A673 (cell line): ENCODE data around the gene USP10.

Experiments
- CTCF ChIP-seq: fragments of 300-800, 200-600 bp; sonication (generic); conservative IDR thresholded peaks from 2 replicates; pipeline ENCODE4 v1.5.1; 2017; ENCODE audit warnings: low read depth, mild to moderate bottlenecking, antibody characterized with exemption, low read length, moderate library complexity, mixed read lengths
- EZH2 ChIP-seq: fragments of 200-600 bp; sonication (generic); IDR thresholded peaks from 2 replicates; pipeline ENCODE4 v1.6.1; 2017; ENCODE audit warnings: borderline replicate concordance, low read depth, mild to moderate bottlenecking, mixed read lengths, antibody characterized with exemption, low read length; ENCODE audit not compliant: poor library complexity, severe bottlenecking

DNA sequence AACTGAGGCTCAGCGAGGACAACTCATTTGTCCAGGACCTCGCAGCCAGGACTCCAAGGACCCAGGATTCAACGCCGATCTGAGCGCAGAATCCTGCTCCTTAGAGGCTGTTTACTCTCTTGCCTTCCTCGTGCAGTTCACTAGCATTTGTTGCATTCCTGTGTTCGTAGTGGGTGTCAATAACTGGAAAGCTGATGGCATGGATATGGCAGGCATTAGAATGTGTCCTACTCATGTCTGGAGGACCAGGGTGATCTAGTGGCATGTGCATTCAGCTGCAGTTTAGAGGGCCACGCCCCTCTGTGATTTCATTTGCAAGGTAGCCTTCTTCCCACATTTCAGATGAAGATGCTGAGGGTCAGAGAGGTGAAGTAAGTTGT, 120.5 kb downstream of the USP10 start:
- TF ChIP-seq CTCF (no peak), EZH2 (no peak)
